ENCODE measurements around the gene VPS35L. TPM values are rescaled to one million over a fixed set of nuclear protein-coding genes. Genes with fewer than 3 reads are reported as not detected.

Gene VPS35L
- polyA plus RNA-seq, 1 experiment: 67.1 TPM

DNA sequence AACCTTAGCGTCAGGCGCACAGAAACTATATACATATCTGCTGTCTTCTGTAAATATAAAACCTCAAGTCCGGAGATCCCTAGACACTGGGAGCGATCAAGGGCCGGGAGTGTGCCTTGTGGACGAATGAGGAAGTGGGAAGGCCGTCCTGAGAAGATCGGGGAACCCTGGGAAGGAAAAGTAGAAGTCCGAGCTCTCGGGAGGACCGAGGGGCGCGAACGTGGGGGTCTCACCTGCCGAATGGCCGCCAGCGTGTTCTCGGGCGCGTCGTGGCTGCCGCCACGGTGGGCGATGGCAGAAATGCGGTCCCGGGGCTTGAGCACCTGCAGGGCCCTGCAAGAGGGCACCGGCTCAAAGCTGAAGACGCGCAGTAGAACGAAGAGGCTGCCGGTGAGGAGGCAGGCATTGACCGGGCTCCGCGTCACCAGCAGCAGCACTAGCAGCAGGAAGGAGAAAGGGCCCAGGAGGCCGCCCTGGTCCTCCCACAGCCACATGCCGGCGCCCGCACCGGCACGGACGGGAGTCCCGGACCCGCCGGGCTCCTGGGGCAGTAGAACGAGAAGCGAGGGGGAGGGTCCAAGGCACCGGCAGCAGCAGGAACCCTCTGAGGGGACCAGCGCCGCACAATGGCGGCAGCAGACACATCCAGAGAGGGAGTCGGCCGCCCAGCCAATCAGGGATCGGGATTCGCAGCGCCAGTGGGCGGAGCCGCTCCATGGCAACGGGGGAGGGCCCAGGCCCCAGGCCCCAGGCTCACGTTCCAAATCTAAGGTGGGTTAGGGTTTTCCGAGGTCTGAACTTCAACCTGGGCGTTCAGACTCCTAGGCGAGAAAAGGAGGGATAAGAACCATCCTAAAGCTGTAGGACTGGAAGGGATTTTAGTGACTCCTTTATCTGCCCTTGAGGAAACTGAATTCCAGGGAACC, 33.8 kb upstream of the VPS35L start, which contains the start of gene GDE1:
Gene GDE1, minus strand, starts transcription at position 628 of the 926 bp plus-strand sequence. Its CDS starts 134 bp downstream, at position 494.
- H3K27ac ChIP-seq (ENCODE audit: low read depth, low read length): peak within 1 kb of the TSS; percentile 84
- ChIA-PET POLR2A (interaction anchor here (0.6 to 1.4 kb wide), 2 partner anchors 34 to 467 kb away, joined by 5 to 9 read pairs; partner anchors contain the start of gene VPS35L), CTCF (interaction anchor here (0.6 to 3.0 kb wide), 2 partner anchors 11 to 19 kb away, joined by 3 to 20 read pairs; no protein-coding TSS in a partner anchor)
- TF ChIP-seq, protein P1, sequence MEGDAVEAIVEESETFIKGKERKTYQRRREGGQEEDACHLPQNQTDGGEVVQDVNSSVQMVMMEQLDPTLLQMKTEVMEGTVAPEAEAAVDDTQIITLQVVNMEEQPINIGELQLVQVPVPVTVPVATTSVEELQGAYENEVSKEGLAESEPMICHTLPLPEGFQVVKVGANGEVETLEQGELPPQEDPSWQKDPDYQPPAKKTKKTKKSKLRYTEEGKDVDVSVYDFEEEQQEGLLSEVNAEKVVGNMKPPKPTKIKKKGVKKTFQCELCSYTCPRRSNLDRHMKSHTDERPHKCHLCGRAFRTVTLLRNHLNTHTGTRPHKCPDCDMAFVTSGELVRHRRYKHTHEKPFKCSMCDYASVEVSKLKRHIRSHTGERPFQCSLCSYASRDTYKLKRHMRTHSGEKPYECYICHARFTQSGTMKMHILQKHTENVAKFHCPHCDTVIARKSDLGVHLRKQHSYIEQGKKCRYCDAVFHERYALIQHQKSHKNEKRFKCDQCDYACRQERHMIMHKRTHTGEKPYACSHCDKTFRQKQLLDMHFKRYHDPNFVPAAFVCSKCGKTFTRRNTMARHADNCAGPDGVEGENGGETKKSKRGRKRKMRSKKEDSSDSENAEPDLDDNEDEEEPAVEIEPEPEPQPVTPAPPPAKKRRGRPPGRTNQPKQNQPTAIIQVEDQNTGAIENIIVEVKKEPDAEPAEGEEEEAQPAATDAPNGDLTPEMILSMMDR (IDR thresholded peaks at IDR 0.05; ENCODE audit: low read depth, low read length): peak; percentile 49
- peak within 1 kb of the TSS; percentile 88 for H3K4me3 ChIP-seq (ENCODE audit: low read depth, low read length)
- peak; percentile 62 for DNase-seq (ENCODE audit: low read depth, low spot score)
- no peaks in the 10 kb centered on the region for H3K27me3 ChIP-seq (ENCODE audit: control insufficient read depth, insufficient read depth, low read length)
- no peaks in the 10 kb centered on the region; the same call in 1 of the 2 replicates for H3K9me3 ChIP-seq (ENCODE audit: control insufficient read depth, insufficient read depth, low read length)

DNA sequence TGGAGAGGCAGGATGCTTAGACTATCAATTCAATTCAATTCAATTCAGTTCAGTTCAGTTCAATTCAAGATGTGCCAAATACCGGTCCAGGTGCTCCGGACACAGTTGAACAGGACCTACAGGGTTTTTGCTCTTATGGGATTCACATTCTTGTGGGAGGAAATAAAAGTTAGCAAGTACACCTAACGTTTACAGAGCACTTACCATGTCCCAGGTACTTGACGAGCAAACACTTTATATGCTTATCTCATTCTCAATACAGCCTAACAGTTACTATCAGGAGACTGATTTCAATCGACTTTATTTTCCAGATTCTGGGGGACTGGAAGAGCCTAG, 33.1 kb upstream of the VPS35L start:
- TF ChIP-seq, protein P1 (IDR thresholded peaks at IDR 0.05; ENCODE audit: low read depth, low read length): no peak
- ChIA-PET POLR2A (interaction anchor here (1.4 kb wide), 1 partner anchor 33 kb away, joined by 5 read pairs; the partner anchor contains the start of gene VPS35L), CTCF (interaction anchor here (3.0 kb wide), 1 partner anchor 20 kb away, joined by 20 read pairs; no protein-coding TSS in a partner anchor)
- Histone ChIP-seq H3K27ac (ENCODE audit: low read depth, low read length) (no peak overlapping the region), H3K4me3 (ENCODE audit: low read depth, low read length) (no peak overlapping the region), H3K9me3 (ENCODE audit: control insufficient read depth, insufficient read depth, low read length) (no peaks in the 10 kb centered on the region; the same call in 1 of the 2 replicates), H3K27me3 (ENCODE audit: control insufficient read depth, insufficient read depth, low read length) (no peaks in the 10 kb centered on the region)
- no peak for DNase-seq (ENCODE audit: low read depth, low spot score)

DNA sequence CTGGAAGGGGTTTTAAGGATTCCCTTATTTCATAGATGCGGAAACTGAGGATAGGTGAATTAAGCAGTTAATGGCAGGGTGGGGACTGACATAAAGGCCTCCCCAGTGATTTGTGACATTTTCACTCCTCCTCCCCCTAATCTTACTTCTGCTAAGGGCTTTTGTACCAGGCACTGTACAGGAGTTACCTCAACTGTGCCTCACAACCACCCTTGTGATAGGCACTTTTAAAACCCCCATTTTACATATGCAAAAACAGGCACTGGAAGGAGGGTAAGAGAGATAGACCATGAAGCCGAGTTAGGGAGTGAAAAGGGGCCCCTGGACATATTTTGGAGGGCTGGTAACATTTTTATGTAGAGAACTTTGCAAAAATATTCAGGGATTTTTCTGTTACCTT, 32.7 kb upstream of the VPS35L start:
- TF ChIP-seq, protein P1 (IDR thresholded peaks at IDR 0.05; ENCODE audit: low read depth, low read length): no peak
- ChIA-PET CTCF (interaction anchor here (3.0 kb wide), 1 partner anchor 20 kb away, joined by 20 read pairs; no protein-coding TSS in a partner anchor), POLR2A (no interaction called here)
- Histone ChIP-seq H3K27me3 (ENCODE audit: control insufficient read depth, insufficient read depth, low read length) (no peaks in the 10 kb centered on the region), H3K9me3 (ENCODE audit: control insufficient read depth, insufficient read depth, low read length) (no peaks in the 10 kb centered on the region; the same call in 1 of the 2 replicates), H3K27ac (ENCODE audit: low read depth, low read length) (no peak overlapping the region), H3K4me3 (ENCODE audit: low read depth, low read length) (no peak overlapping the region)
- no peak for DNase-seq (ENCODE audit: low read depth, low spot score)

DNA sequence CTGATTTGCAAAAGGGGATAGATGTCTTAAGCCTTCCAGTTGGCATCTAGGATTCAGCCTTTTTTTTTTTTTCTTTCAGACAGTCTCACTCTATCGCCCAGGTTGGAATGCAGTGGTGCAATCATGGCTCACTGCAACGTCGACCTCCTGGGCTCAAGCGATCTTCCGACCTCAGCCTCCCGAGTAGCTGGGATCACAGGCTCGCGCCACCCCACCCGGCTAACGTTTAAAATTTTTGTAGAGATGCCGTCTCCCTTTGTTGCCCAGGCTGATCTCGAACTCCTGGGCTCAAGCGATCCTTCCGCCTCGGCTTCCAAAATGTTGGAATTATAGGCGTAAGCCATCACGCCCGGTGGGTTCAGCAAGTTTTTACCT, 32.3 kb upstream of the VPS35L start:
- CTCF ChIA-PET: interaction anchor here (0.6 to 3.8 kb wide), 2 partner anchors 21 to 34 kb away, joined by 3 to 18 read pairs; no protein-coding TSS in a partner anchor
- Histone ChIP-seq H3K9me3 (ENCODE audit: control insufficient read depth, insufficient read depth, low read length) (no peaks in the 10 kb centered on the region; the same call in 1 of the 2 replicates), H3K27ac (ENCODE audit: low read depth, low read length) (no peak overlapping the region), H3K4me3 (ENCODE audit: low read depth, low read length) (no peak overlapping the region), H3K27me3 (ENCODE audit: control insufficient read depth, insufficient read depth, low read length) (no peaks in the 10 kb centered on the region)
- TF ChIP-seq, protein P1 (IDR thresholded peaks at IDR 0.05; ENCODE audit: low read depth, low read length): no peak
- POLR2A ChIA-PET: interaction anchor here (0.8 to 1.6 kb wide), 2 partner anchors 32 to 721 kb away, joined by 3 to 22 read pairs; partner anchors contain the start of gene VPS35L
- no peak for DNase-seq (ENCODE audit: low read depth, low spot score)

All from AG04450 (cell line).